ENCODE measurements around the gene ANK3.

GRCh38 chr10:60313589-60313952 is 76.1 kb downstream of the ANK3 start:
- no peak for TF ChIP-seq POLR2A (IDR thresholded peaks at IDR 0.05)
- TF ChIP-seq CTCF (IDR thresholded peaks at IDR 0.05), result no peak

All from vagina (tissue), 2 donors.